HL-60 (cell line): Measurements from ENCODE around the gene NDUFV3.

Experiments
- CTCF ChIP-seq: IDR thresholded peaks from one replicate; pipeline ENCODE4 v1.5.1; 2011; ENCODE audit warnings: low read length, control low read depth, inconsistent platforms; ENCODE audit not compliant: insufficient read depth
- GABPA ChIP-seq: IDR thresholded peaks from 2 replicates; pipeline ENCODE4 v1.6.1; 2012; ENCODE audit warnings: low read depth
- POLR2AphosphoS5 ChIP-seq: IDR thresholded peaks from 2 replicates; pipeline ENCODE4 v1.6.1; 2012; ENCODE audit warnings: low read depth
- REST ChIP-seq: IDR thresholded peaks from 2 replicates; pipeline ENCODE4 v1.6.1; 2012; ENCODE audit warnings: low read depth; ENCODE audit not compliant: insufficient replicate concordance
- SPI1 ChIP-seq: IDR thresholded peaks from 2 replicates; pipeline ENCODE4 v1.6.1; 2012; ENCODE audit warnings: low read depth, mild to moderate bottlenecking, borderline replicate concordance

GRCh38 chr21:42878678-42878992 is 14.5 kb upstream of the NDUFV3 start:
- TF ChIP-seq CTCF (no peak), POLR2AphosphoS5 (no peak), SPI1 (no peak), REST (no peak), GABPA (no peak)
